ENCODE measurements around the gene ADIPOR2.

ADIPOR2 gene

DNA sequence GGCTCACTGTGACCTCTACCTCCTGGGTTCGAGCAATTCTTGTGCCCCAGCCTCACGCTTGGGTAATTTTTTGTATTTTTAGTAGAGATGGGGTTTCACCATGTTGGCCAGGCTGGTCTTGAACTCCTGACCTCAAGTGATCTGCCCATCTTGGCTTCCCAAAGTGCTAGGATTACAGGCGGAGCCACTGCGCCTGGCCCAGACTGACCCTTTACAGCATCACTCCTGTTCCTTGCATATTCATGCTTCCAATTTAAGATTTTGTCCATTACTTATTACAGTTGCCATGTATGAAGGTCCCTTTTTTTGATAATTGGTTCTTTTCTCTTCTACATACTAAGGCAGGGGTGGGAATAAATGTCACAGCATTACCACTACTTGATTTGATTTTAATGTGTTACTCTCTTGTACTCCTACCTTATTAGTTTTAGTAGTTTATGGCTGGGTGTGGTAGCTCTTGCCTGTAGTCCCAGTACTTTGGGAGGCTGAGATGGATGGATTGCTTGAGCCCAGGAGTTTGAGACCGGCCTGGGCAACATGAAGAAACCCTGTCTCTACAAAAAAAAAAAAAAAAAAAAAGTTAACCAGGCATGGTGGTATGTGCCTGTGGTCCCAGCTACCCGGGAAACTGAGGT lies 46.9 kb downstream of the ADIPOR2 start:
- no peak for DNase-seq (ENCODE audit: low spot score)

DNA sequence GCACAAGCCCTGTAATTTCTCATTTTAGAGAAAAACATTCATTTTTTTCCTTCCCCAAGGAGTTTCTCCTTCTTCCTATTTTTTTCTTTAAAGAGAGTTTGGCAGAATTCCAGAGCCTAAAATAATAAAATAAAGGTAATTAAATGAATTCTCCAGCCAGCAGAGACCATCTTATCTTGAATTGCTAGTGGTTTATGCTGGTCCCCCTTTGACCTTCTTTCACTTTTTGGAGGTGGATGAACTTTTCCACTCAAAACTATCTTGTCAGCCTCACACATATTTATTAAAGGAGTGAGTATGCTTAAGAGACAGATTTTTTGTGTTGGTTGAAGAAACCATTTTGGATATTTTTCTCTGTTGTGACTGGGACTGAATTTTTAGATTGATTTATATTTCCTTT lies 47.6 kb downstream of the ADIPOR2 start:
- DNase-seq (ENCODE audit: low spot score) = no peak

DNA sequence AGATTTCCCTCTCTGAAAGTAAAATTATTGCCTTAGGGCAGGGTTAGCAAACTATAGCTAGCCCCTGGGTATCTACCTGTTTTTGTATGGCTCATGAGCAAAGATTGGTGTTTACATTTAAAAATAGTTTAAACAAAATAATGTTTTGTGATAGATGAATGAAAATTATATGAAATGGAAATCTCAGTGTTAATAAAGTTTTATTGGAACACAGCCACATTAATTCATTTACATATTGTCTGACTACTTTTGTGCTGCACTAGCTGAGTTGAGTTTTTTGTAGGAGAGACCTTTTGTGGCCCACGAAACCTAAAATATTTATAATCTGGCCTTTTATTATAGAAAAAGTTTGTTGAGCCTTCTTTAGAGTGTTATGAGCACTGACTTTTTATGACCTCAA lies 48.5 kb downstream of the ADIPOR2 start:
- DNase-seq (ENCODE audit: low spot score) = no peak

DNA sequence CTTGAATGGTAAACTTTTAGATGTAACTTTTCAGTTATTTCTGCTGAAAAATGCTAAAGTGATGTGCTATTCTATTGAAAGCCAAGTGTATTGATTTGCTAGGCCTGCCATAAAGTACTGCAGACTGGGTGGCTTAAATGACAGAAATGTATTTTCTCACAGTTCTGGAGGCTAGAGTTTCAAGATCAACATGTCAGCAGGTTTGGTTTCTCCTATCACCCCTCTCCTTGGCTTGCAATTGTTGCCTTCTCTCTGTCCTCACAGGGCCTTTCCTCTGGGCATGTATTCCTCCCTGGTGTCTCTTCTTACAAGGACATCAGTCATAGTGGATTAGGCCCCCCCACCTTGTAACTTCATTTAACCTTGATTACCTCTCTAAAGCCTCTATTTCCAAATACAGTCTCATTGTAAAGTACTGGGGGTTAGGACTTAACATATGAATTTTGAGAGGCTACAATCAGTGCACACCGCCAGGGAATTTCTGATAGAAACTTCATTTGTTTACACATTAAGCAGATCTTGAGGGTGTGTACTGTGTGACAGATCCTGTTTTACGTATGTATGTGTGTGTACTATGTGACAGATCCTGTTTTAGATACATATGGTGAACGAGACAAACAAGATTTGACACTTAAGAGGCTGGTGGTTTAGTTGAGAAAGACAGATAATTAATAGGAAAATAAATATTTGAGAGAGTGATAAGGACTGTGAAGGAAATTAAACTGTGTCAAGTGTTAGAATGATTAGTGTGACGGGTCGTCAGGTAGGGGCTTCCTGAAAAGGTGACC lies 49.5 kb downstream of the ADIPOR2 start:
- DNase-seq (ENCODE audit: low spot score) = no peak

DNA sequence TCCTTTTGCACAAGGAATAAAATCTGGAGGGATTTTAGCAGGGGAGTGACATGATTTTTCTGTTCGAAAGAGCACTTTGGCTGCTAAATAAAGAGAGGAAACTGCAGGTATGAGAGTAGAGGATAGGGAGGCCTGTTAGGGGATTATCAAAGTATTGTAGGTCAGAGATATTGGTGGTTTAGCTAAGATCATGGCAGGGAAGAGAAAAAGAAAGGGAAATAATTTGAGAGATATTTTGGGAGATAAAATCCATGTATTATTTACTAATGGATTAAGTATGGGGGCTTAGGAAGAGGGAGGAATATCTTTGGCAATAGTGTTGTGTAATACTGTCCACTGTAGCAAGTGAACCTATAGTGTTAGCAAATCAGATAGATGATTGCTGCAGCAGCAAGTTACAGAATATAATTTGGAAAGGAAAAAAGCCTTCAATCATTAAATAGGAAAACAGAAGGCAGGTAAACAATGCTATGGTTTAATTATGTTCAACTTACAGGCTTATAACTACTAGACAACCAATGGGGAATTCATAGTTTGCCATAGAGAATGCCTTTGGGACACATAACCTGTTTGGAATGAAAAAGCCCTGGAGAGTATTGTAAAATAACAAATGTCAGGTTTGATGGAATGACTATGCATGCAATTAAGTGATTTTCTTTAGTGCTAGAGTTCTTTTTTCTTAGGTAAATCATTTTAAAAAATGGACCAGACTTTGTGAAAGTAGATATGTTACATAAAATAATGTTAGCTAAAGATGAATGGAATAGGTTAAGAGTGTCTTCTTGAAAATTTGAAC lies 50.5 kb downstream of the ADIPOR2 start:
- no peak for DNase-seq (ENCODE audit: low spot score)

DNA sequence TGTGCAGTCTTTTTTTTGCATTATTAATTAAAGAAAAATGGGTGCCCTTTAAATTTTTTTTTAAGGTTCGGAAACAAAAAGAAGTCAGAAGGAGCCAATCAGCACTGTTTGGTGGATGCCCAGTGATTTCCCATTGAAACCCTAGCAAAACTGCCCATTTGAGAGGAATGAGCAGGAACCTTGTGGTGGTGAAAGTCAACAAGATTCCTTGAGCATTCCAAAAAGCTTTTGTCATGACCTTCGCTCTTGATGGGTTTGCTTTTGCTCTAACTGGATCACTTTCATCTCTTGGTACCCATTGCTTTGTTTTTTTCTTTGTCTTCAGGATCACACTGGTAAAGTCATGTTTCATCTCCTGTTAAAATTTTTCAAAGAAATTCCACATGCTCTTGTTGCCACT lies 54.1 kb downstream of the ADIPOR2 start:
- no peak for DNase-seq (ENCODE audit: low spot score)

DNA sequence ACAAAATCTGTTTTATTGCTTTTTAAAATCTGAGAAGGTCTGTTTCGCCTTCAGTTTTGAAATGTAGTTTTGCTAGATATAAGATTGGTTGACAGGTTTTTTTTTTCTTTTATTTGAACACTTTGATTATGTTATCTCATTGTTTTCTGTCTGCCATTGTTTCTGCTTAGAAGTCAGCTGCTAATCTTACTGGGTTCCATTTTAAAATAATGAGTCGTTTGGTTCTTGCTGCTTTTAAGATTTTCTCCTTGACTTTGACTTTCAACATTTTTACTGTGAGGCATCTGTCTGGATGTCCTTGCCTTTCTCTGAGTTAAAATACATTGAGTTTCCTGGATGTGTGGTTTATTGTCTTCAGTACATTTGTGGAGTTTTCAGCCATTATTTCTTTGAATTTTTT lies 56.7 kb downstream of the ADIPOR2 start:
- no peak for DNase-seq (ENCODE audit: low spot score)

DNA sequence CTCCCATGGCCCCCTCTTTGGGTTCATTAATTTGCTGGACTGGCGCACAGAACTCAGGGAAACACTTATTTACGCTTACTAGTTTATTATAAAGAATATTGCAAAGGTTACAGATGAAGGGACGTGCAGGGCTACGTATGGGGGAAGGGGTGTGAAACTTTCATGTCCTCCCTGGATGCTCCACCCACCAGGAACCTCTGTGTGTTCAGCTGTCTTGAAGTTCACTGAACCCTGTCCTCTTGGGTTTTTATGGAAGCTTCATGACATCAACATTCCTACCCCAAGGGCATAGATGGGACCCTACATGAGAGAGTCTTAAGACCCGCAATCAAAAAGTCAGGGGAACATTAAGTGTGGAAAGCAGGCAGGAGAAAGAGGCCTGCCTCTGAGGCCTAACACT lies 58.1 kb downstream of the ADIPOR2 start:
- no peak for DNase-seq (ENCODE audit: low spot score)

DNA sequence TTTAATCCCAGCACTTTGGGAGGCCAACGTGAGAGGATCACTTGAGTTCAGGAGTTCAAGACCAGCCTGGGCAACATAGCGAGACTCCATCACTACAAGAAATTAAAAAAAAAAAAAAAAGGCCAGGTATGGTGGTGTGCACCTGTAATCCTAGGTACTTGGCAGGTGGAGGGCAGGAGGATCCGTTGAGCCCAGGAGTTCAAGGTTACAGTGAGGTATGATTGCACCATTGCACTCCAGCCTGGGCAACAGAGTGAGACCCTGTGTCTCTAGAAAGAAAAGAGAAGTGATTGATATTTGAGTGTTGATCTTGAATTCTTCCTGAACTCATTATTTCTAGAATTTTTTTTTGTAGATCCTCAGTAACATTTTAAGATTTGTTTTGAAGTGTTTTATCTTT lies 59.4 kb downstream of the ADIPOR2 start:
- DNase-seq (ENCODE audit: low spot score) = no peak

DNA sequence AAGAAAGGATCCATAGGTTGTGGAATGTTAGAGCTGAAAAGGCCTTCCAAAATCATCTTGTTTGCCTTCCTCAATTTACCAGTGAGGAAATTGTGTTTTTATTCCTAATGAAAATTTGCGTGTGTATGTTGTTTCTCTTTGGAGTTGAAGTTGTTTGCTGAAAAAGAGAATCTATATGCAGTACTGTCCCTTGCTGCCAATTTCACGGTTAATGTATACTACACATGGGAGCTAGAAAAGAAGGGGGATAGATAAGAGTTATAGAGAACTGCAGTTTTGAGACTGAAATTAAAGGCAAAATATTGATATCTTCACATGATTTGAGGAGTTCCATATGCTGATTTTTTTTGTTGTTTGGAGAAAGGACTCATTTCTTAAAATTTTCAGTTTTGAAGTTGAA lies 67.5 kb downstream of the ADIPOR2 start:
- no peak for DNase-seq (ENCODE audit: low spot score)

DNA sequence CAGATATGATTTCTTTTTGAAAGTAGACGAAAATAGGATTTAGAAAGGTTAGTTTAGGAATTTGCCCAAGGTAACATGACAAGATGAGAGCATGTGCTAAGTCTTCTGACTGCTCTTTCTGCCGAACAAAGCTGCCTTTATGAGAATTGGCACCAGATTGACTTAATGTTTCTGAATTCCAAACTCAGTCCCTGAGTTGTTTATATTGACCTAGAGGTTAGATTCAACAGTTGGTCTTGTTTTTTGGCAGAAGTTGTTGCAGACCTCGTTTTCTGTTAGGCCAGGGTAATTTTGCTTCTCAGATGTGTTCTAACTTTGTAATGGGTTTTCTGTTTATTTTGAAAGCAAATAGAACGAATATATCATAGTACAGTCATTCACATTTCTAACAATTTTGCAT lies 68.0 kb downstream of the ADIPOR2 start:
- peak; percentile 75 for DNase-seq (ENCODE audit: low spot score)

DNA sequence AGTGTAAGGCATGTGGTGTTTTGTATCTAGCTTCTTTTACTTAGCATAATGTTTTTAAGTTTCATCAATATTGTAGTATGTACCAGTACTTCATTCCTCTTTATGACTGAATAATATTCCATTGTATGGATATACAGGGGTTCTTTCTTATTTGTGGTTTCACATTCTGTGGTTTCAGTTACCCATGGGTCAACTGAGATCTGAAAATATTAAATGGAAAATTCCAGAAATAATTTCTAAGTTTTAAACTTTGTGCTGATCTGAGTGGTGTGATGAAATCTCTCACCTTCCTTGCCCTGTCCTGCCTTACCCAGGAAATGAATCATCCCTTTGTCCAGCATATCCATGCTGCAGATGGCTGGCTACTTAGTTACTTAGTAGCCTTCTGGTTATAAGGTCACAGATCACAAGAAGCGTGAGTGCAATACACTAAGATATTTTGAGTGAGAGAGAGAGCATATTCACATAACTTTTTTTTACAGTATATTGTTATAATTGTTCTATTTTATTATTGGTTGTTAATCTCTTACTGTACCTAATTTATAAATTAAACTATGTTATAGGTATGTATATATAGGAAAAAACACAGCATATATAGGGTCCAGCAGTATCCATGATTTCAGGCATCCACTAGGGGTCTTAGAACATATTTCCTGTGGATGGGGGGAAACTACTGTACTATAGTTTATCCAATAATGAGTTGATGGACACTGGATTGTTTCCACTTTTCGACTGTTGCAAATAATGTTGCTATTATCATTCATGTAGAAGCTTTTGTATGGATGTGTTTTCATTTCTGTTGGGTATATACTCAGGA lies 69.9 kb downstream of the ADIPOR2 start:
- no peak for DNase-seq (ENCODE audit: low spot score)

DNA sequence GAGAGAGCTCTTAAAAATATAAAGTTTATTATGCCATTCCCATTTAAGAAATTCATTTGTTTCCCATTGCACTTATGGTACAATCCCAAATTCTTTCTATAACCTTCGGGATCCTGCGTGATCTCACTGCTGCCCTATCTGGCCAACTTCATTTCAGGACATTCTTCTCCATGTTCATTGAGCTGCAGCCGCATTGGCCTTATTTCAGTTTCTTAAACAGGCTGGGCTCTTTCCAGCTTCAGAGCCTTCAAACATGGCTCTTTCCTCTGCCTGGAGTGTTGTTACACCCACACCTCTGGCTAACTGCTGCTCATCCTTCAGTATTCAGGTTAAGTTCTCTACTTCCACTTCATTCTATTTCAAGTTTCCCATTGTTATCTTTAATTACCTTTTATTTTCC lies 71.0 kb downstream of the ADIPOR2 start:
- no peak for DNase-seq (ENCODE audit: low spot score)

DNA sequence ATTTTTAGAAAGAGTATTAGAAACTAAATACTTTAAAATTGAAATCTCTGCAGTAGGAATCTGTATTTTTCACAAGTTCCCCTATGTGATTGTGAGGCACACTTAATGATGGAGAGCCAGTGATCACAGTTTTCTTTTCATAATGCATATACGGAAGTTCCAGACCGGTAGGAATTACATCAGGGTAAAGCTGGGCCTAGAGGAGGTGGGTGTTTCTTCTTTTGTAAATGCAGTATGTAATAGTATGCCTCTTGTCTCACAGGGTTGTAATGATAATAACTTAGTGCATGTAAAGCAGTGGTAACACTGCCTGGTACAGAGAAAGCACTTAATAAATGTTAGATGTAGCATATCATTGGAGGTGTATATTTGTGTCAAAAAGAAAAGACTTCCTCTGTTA lies 72.3 kb downstream of the ADIPOR2 start:
- DNase-seq (ENCODE audit: low spot score) = no peak

DNA sequence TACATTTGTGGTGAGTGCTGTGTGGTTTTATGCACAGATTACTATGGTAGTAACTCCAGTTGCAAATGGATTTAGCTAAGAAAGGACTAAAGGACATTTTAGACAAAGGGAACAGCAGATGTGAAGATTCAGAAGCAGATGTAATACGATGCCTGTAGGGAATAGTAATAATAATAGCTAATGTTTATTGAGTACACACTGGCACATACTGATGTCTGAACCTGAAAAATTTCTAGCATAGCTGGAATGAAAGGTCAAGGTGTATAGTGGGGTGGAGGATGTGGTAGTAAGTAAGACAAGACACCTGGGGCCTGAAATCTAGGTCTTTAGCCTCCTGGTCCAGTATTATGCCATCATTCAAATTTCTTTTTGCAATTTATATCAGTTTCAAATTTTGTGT lies 75.2 kb downstream of the ADIPOR2 start:
- DNase-seq (ENCODE audit: low spot score) = no peak

DNA sequence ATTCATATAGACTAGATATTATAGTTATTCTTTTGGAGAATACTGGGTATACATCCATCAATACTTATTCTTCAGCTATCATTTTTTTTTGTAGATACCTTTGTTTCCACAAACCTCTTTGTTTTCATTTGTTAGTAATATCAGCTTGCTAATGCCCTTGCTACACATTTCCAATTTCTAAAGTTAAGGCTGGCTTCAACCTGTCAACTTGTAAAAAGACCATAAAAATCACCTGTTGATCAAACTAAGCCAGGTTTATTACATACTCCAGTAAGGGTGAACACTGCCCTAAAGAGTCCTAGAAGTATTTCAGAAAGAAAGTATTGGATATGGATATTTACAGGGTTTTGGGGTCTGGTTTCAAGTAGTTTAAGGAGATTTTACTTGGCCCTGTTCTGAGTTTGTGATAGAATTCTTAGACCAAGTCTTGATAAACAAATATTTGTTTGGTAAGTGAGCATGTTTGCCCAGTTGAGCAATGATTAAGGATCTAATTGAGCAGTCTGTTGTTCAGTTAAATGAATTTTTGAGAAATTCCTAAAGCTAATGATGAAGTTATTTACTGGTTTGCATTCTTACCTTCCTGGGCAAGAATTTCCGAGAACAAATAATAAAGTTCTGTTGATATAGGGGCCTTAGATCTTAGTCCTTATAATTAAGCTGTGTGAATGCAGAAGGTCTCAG lies 76.7 kb downstream of the ADIPOR2 start:
- DNase-seq (ENCODE audit: low spot score) = no peak

DNA sequence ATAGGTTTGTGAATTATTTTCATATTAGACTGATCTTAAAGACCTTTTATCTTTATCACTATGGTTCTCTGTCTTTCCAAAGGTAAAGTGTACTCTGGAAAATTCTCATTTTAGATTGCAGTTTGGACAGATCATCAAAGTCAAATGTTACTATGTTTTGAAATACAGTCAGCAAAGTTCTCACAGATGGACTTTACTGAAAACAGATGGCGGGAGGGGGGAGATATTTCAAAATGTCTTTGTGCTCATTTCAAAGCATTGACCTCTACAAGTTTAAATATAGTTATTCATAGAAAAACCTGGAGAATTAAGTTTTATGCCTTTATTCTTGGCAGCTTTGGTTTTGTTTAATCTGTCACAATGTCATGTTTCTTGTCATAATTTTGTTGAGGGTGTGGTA lies 77.7 kb downstream of the ADIPOR2 start:
- no peak for DNase-seq (ENCODE audit: low spot score)

DNA sequence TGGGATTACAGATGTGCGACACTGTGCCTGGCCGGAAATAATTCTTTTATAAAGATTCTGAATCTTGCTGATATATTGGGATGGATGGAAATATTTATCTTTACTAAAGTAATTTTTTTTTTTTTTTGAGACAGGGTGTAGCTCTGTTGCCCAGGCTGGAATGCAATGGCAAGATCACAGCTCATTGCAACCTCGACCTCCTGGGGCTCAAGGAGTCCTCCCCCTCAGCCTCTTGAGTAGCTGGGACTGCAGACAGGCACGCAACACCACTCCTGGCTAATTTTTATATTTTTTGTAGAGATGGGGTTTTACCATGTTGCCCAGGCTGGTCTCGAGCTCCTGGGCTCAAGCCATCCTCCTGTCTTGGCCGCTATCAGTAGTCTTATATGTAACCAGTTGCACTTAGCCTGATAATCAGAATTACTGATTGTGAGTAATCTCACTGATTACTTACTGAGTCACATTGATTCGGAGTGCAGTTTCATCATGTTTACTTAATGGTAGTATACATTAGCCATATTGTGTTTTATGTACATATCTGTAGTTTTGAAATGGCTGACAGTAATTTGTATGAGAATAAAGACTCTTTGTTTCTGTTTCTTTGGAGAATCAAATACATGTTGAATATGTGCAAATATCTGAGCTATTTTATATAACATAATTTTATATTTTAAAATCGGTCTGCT lies 79.1 kb downstream of the ADIPOR2 start:
- no peak for DNase-seq (ENCODE audit: low spot score)

DNA sequence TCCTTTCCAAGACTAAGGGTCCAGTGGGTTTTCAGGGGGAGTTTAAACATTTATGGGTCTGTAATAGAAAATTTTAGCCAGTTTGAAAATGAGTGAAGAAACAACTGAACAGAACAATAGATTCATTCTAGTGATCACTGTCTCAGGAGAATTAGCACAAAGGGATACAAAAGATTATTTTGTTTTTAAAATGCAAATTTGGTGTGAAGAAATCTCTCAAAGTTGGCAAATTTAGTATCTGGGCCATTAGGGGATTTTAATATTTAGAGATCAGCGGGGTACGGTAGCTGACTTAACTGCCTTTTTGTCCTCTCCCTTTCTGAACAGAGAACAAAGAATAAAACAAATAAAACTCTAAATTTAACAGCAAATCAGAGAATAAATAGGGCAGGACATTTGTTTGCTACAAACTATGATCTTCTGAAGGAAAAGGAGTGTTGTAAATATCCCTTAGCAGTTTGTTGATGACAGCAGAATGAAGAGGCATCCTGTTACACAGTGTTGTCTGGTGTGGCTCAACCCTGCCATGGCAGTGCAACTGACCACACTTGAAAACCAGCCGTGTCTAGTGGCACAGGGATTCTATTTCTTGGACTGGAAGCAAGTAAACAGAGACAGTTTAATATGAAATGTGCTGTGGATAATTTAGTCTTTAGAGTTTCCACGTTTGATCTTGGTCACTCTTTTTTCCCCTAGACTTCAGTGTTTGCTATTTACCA lies 83.2 kb downstream of the ADIPOR2 start:
- peak; percentile 61 for DNase-seq (ENCODE audit: low spot score)

DNA sequence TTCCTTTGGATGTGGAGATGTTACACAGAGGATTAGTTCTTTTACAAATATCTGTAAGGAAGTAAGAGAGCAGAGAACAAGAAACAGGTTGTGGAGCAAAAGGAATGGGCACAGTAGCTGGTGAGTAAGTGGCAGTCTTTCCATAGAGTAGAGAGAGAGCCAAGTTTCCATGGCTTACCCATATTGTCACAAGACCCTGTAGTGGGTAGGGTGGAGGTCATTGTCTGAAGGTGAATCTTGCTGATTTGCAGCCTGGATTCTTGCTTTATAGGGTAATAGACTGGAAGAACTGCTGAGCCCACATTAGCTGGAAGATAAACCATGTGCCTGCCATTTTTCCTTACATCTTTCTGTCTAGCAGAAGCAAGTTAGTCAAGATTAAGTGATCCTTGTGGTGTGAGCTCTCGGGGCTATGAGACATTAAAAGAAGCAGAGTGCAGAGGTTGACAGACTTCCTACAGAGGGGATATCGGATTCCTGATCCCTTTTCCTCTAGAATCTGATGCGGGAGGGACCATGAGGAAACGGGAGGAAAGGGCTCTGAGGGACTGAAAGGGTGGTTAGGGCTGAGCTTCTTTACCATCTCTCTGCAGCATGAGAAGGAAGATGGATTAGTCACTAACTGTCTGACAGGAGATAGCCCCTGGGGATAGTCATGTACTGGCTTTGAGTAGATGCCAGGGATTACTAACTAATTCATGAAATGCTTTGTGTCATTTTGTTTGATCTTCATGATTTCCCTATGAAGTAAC lies 85.5 kb downstream of the ADIPOR2 start:
- no peak for DNase-seq (ENCODE audit: low spot score)

Measured in Ammon's horn (tissue), 1 donor.